GM23338 (cell line): Measurements from ENCODE around the gene RNFT2.

Source experiments
- CREB1 ChIP-seq: fragments of 250-450 bp; sonication (Bioruptor Pico); IDR thresholded peaks from 2 replicates; pipeline ENCODE4 v1.5.0; 2020; ENCODE audit warnings: low read depth, mild to moderate bottlenecking, moderate library complexity
- EZH2 ChIP-seq: fragments of 200-600 bp; sonication (generic); IDR thresholded peaks from one replicate; pipeline ENCODE4 v1.8.0; 2017; ENCODE audit warnings: antibody characterized with exemption, mild to moderate bottlenecking, low read depth; ENCODE audit not compliant: unreplicated experiment
- EZH2phosphoT487 ChIP-seq: fragments of 200-600 bp; sonication (generic); IDR thresholded peaks from one replicate; pipeline ENCODE4 v1.8.1; 2018; ENCODE audit warnings: antibody characterized with exemption; ENCODE audit not compliant: unreplicated experiment
- JUNB ChIP-seq: IDR thresholded peaks from one replicate; pipeline ENCODE4 v1.6.1; 2016; ENCODE audit warnings: antibody characterized with exemption; ENCODE audit not compliant: unreplicated experiment
- POLR2AphosphoS5 ChIP-seq: IDR thresholded peaks from 2 replicates; pipeline ENCODE4 v1.6.1; 2016; ENCODE audit warnings: antibody characterized with exemption, low read depth
- REST ChIP-seq: IDR thresholded peaks from one replicate; pipeline ENCODE4 v1.6.1; 2018; ENCODE audit warnings: antibody characterized with exemption; ENCODE audit not compliant: unreplicated experiment
- ZNF114 ChIP-seq: fragments of 250-450 bp; sonication (Bioruptor Pico); IDR thresholded peaks from 2 replicates; pipeline ENCODE4 v1.5.0; 2020; ENCODE audit warnings: mild to moderate bottlenecking, moderate library complexity
- ZNF331 ChIP-seq: fragments of 250-450 bp; sonication (Bioruptor Pico); IDR thresholded peaks from 2 replicates; pipeline ENCODE4 v1.5.0; 2020; ENCODE audit warnings: low read depth, mild to moderate bottlenecking, moderate library complexity
- TF ChIP-seq, protein P1 (sequence below), 2 experiments: fragments of 200-600 bp in 1 of 2; sonication (generic) in 1 of 2; conservative IDR thresholded peaks; 2 replicates each; pipeline versions ENCODE4 v1.5.1 to v1.6.1; 2016 to 2017; ENCODE audit warnings: antibody characterized with exemption in 2 of 2, low read depth in 2 of 2, mild to moderate bottlenecking in 2 of 2, moderate library complexity in 1 of 2
- TF ChIP-seq, protein P2 (sequence below): fragments of 250-450 bp; sonication (Bioruptor Pico); IDR thresholded peaks from 2 replicates; pipeline ENCODE4 v1.5.0; 2020; ENCODE audit warnings: mild to moderate bottlenecking, moderate library complexity

DNA sequence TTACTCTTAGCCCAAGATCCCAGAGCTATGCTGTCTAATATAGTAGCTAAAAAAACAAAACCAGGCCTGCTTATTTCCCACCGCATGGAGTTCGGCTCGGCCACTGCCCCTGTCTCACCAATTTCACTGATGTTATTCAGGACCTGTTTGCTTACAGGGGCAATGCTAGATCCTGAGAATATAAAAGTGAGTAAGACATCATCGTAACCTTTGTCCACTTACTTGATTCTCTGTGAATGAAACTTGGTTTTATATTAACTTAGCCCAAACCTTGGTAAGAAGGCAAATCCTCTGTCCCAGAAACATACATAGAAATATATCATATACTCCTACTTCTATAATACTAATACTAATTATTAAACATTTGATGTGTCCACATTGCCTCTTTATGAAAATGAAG lies 56.6 kb downstream of the RNFT2 start:
- TF ChIP-seq POLR2AphosphoS5 (no peak), CREB1 (CRISPR knock-in tag) (no peak), EZH2 (no peak), REST (no peak), EZH2phosphoT487 (no peak), ZNF331 (CRISPR knock-in tag) (no peak), JUNB (no peak), ZNF114 (CRISPR knock-in tag) (no peak)
- TF ChIP-seq, protein P1, sequence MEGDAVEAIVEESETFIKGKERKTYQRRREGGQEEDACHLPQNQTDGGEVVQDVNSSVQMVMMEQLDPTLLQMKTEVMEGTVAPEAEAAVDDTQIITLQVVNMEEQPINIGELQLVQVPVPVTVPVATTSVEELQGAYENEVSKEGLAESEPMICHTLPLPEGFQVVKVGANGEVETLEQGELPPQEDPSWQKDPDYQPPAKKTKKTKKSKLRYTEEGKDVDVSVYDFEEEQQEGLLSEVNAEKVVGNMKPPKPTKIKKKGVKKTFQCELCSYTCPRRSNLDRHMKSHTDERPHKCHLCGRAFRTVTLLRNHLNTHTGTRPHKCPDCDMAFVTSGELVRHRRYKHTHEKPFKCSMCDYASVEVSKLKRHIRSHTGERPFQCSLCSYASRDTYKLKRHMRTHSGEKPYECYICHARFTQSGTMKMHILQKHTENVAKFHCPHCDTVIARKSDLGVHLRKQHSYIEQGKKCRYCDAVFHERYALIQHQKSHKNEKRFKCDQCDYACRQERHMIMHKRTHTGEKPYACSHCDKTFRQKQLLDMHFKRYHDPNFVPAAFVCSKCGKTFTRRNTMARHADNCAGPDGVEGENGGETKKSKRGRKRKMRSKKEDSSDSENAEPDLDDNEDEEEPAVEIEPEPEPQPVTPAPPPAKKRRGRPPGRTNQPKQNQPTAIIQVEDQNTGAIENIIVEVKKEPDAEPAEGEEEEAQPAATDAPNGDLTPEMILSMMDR (conservative IDR thresholded peaks at IDR 0.05; ENCODE audit: low read depth in 2 of 2): no peak
- TF ChIP-seq, protein P2, sequence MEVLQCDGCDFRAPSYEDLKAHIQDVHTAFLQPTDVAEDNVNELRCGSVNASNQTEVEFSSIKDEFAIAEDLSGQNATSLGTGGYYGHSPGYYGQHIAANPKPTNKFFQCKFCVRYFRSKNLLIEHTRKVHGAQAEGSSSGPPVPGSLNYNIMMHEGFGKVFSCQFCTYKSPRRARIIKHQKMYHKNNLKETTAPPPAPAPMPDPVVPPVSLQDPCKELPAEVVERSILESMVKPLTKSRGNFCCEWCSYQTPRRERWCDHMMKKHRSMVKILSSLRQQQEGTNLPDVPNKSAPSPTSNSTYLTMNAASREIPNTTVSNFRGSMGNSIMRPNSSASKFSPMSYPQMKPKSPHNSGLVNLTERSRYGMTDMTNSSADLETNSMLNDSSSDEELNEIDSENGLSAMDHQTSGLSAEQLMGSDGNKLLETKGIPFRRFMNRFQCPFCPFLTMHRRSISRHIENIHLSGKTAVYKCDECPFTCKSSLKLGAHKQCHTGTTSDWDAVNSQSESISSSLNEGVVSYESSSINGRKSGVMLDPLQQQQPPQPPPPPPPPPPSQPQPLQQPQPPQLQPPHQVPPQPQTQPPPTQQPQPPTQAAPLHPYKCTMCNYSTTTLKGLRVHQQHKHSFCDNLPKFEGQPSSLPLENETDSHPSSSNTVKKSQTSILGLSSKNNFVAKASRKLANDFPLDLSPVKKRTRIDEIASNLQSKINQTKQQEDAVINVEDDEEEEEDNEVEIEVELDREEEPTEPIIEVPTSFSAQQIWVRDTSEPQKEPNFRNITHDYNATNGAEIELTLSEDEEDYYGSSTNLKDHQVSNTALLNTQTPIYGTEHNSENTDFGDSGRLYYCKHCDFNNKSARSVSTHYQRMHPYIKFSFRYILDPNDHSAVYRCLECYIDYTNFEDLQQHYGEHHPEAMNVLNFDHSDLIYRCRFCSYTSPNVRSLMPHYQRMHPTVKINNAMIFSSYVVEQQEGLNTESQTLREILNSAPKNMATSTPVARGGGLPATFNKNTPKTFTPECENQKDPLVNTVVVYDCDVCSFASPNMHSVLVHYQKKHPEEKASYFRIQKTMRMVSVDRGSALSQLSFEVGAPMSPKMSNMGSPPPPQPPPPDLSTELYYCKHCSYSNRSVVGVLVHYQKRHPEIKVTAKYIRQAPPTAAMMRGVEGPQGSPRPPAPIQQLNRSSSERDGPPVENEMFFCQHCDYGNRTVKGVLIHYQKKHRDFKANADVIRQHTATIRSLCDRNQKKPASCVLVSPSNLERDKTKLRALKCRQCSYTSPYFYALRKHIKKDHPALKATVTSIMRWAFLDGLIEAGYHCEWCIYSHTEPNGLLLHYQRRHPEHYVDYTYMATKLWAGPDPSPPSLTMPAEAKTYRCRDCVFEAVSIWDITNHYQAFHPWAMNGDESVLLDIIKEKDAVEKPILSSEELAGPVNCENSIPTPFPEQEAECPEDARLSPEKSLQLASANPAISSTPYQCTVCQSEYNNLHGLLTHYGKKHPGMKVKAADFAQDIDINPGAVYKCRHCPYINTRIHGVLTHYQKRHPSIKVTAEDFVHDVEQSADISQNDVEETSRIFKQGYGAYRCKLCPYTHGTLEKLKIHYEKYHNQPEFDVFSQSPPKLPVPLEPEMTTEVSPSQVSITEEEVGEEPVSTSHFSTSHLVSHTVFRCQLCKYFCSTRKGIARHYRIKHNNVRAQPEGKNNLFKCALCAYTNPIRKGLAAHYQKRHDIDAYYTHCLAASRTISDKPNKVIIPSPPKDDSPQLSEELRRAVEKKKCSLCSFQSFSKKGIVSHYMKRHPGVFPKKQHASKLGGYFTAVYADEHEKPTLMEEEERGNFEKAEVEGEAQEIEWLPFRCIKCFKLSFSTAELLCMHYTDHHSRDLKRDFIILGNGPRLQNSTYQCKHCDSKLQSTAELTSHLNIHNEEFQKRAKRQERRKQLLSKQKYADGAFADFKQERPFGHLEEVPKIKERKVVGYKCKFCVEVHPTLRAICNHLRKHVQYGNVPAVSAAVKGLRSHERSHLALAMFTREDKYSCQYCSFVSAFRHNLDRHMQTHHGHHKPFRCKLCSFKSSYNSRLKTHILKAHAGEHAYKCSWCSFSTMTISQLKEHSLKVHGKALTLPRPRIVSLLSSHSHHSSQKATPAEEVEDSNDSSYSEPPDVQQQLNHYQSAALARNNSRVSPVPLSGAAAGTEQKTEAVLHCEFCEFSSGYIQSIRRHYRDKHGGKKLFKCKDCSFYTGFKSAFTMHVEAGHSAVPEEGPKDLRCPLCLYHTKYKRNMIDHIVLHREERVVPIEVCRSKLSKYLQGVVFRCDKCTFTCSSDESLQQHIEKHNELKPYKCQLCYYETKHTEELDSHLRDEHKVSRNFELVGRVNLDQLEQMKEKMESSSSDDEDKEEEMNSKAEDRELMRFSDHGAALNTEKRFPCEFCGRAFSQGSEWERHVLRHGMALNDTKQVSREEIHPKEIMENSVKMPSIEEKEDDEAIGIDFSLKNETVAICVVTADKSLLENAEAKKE (CRISPR knock-in tag): no peak
